CD4-positive, CD25-positive, alpha-beta regulatory T cell (primary cell): ENCODE measurements around the gene TNIK. TPM values are rescaled to one million over a fixed set of nuclear protein-coding genes. Genes with fewer than 3 reads are reported as not detected.

Experiments used
- ATAC-seq, 2 donors: fragments of 150-1000 bp; cut with Tn5 transposase; one replicate each; pipeline ENCODE4 v1.10.0; 2021; ENCODE audit warnings: low read depth in 2 of 2, moderate number of reproducible peaks in 2 of 2, moderate library complexity in 1 of 2
- DNase-seq, 3 donors: peaks; one replicate each; pipeline versions ENCODE4 v3.0.0 to v3.0.0-alpha.2; 2012 to 2022; ENCODE audit warnings: mixed read lengths in 1 of 3
- H3K27ac ChIP-seq: one replicate; pipeline ENCODE4 v1.7.0; 2013; ENCODE audit warnings: mild to moderate bottlenecking, low read length; ENCODE audit not compliant: insufficient read depth, poor library complexity, severe bottlenecking
- H3K27me3 ChIP-seq: one replicate; pipeline ENCODE4 v1.7.0; 2013; ENCODE audit warnings: low read length; ENCODE audit not compliant: control insufficient read depth, insufficient read depth
- H3K36me3 ChIP-seq: one replicate; pipeline ENCODE4 v1.7.0; 2013; ENCODE audit warnings: mild to moderate bottlenecking, low read length, moderate library complexity; ENCODE audit not compliant: control insufficient read depth, insufficient read depth
- H3K4me1 ChIP-seq: 2 replicates; pipeline ENCODE4 v1.7.0; 2013; ENCODE audit warnings: mild to moderate bottlenecking, low read length; ENCODE audit not compliant: insufficient read depth, control insufficient read depth, poor library complexity, severe bottlenecking
- H3K4me3 ChIP-seq: one replicate; pipeline ENCODE4 v1.7.0; 2013; ENCODE audit warnings: low read depth, mild to moderate bottlenecking, low read length, moderate library complexity
- H3K9me3 ChIP-seq, 2 experiments: 1 replicate in 1 of 2; 2 replicates in 1 of 2; pipeline ENCODE4 v1.7.0; 2013; ENCODE audit warnings: low read length in 2 of 2, mild to moderate bottlenecking in 1 of 2, moderate library complexity in 1 of 2; ENCODE audit not compliant: control insufficient read depth in 2 of 2
- H3K27ac Mint-ChIP-seq, 3 donors: one replicate each; pipeline ENCODE4 v1.8.0; 2020 to 2022; ENCODE audit warnings: mild to moderate bottlenecking in 3 of 3, mixed read lengths in 3 of 3, moderate library complexity in 2 of 3
- H3K27me3 Mint-ChIP-seq: one replicate; pipeline ENCODE4 v1.8.0; 2022; ENCODE audit warnings: mild to moderate bottlenecking, mixed read lengths
- H3K36me3 Mint-ChIP-seq: one replicate; pipeline ENCODE4 v1.8.0; 2020; ENCODE audit warnings: mixed read lengths
- H3K4me1 Mint-ChIP-seq, 4 donors: one replicate each; pipeline ENCODE4 v1.8.0; 2020 to 2022; ENCODE audit warnings: mixed read lengths in 4 of 4, mild to moderate bottlenecking in 1 of 4
- H3K4me3 Mint-ChIP-seq, 4 donors: one replicate each; pipeline ENCODE4 v1.8.0; 2020 to 2022; ENCODE audit warnings: mild to moderate bottlenecking in 4 of 4, mixed read lengths in 4 of 4, moderate library complexity in 3 of 4
- H3K9me3 Mint-ChIP-seq, 7 donors: one replicate each; pipeline ENCODE4 v1.8.0; 2020 to 2022; ENCODE audit warnings: mixed read lengths in 7 of 7, mild to moderate bottlenecking in 3 of 7, moderate library complexity in 2 of 7
- polyA plus RNA-seq, 4 donors: library from polyadenylated mRNA; unstranded; fragments of 300-500 nt; fragmentation: Illumina TruSeq; gene quantifications; one replicate each; pipeline ENCODE4 v1.2.3, GENCODE V29; 2021
- total RNA-seq: library from RNA; stranded (reverse); gene quantifications from one replicate; pipeline ENCODE4 v1.2.3, GENCODE V29; 2022

TNIK gene
- total and polyA plus RNA-seq, 5 donors from 2014 or later: 14.7 to 162 (median 22.3) TPM

- ATAC-seq: peak; percentile 10 to 13
- Mint-ChIP-seq H3K4me1 (peaks cover 9 to 35% (median 17%) of the 10 kb centered on the region in 4 donors), H3K27me3 (no peaks in the 10 kb centered on the region), H3K4me3 (peak overlapping the region; percentile 94 to 97 (median 95)), H3K27ac (peak overlapping the region; percentile 92 to 93 (median 92)), H3K9me3 (peaks cover 0 to 2% (median 0%) of the 10 kb centered on the region in 7 donors), H3K36me3 (no peaks in the 10 kb centered on the region)
- no peaks in the 10 kb centered on the region for H3K9me3 ChIP-seq
- DNase-seq: peak; percentile 46 to 79 (median 67)
- H3K4me3 ChIP-seq: peak overlapping the region; percentile 99
- peak overlapping the region; percentile 84 for H3K27ac ChIP-seq
- no peaks in the 10 kb centered on the region for H3K27me3 ChIP-seq
- peaks cover 57% of the 10 kb centered on the region for H3K4me1 ChIP-seq
- H3K36me3 ChIP-seq: no peaks in the 10 kb centered on the region
These were observed 866 bp downstream of the TNIK start for GRCh38 chr3:171459137-171459941.

DNA sequence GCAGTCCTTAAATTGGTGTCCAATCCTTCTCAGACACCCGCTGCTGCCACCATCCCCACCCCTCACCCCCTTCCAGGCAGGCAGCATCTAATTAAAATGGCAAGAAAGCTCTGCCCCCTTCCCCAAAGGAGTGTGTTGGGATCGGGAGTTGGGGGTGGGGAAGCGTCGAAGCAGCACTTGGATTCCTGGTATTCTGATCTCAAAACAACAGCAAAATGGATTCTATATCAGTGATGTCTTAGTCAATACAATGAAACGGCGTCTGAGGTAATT is 1.4 kb downstream of the TNIK start:
- Histone ChIP-seq H3K27ac (peak overlapping the region; percentile 84), H3K36me3 (no peaks in the 10 kb centered on the region), H3K27me3 (no peaks in the 10 kb centered on the region), H3K9me3 (no peaks in the 10 kb centered on the region), H3K4me1 (peaks cover 61% of the 10 kb centered on the region), H3K4me3 (peak overlapping the region; percentile 99)
- Mint-ChIP-seq H3K4me3 (peak overlapping the region; percentile 94 to 97 (median 95)), H3K36me3 (no peaks in the 10 kb centered on the region), H3K27ac (peak overlapping the region; percentile 92 to 93 (median 92)), H3K9me3 (peaks cover 0 to 2% (median 0%) of the 10 kb centered on the region in 7 donors), H3K27me3 (no peaks in the 10 kb centered on the region), H3K4me1 (peaks cover 9 to 35% (median 17%) of the 10 kb centered on the region in 4 donors)
- peak in 1 of 3 donors; percentile 2 for DNase-seq
- ATAC-seq: no peak

DNA sequence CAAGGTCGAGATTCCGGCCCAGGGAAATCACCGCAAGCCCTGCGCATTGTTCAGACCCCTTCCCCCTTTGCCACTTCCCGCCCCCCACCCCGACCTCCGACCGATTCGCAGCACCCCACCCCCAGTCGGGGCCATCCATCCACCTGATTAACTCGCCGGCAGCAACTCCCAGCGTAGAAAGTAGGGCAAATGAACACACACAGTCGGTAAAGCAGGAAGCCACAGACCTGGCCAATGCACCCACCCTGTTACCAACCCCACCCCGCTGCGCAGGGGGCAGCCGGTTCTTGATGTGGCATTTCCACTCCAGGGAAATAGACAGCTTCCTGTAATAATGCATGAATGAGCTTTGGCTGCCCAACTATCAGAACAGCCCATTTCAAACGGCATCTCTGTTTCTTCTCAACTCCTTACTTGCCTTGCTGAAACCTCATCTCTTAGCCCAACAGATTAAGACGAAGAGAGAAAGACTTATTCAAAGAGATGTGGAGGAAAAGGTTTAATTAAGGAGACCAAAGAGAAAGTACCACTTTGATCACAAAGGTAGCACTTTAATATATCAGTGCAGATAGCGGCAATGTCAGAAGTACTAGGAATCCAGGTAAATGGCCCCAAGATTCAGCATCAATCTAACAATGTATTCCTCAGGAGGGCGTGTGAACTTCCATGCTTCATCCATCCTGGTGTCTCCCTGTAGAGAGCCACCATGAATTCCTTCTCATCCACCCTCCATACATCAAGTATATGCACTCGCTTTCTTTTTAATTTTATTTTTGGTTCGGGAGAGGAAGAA is 1.9 kb downstream of the TNIK start:
- peaks cover 9 to 35% (median 17%) of the 10 kb centered on the region in 4 donors for H3K4me1 Mint-ChIP-seq
- Histone ChIP-seq H3K4me1 (peaks cover 66% of the 10 kb centered on the region), H3K27ac (peak overlapping the region; percentile 84), H3K27me3 (no peaks in the 10 kb centered on the region), H3K4me3 (peak overlapping the region; percentile 99), H3K36me3 (no peaks in the 10 kb centered on the region), H3K9me3 (no peaks in the 10 kb centered on the region)
- H3K36me3 Mint-ChIP-seq: no peaks in the 10 kb centered on the region
- H3K27ac Mint-ChIP-seq: peak overlapping the region; percentile 92 to 93 (median 92)
- peaks cover 0 to 2% (median 0%) of the 10 kb centered on the region in 7 donors for H3K9me3 Mint-ChIP-seq
- peak overlapping the region; percentile 94 to 97 (median 95) for H3K4me3 Mint-ChIP-seq
- no peaks in the 10 kb centered on the region for H3K27me3 Mint-ChIP-seq
- DNase-seq (peak; percentile 53 to 79 (median 59)), ATAC-seq (peak in 1 of 2 donors; percentile 10)

DNA sequence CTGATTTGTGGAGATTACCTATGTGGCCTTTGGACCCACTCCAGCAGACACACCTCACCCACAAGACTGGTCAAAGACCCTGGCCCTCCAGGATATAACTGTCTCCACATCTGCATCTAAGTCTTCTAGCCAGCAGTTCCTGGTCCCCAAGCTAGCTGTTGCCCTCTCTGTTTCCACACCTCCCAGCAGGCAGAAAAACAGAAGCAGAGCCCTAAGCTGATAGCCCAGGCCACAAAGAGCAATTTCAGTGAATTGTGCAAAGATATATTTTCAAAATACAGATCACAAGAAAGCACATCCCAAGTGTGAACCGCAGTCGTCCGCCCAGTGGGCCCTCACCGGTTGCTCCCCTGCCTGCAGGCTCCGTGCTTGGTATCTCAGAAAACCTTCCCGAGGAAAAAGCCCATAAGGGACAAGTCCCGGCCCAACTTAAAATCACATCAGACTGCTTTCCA is 2.6 kb downstream of the TNIK start:
- peaks cover 9 to 35% (median 17%) of the 10 kb centered on the region in 4 donors for H3K4me1 Mint-ChIP-seq
- Histone ChIP-seq H3K4me3 (peak overlapping the region; percentile 99), H3K36me3 (no peaks in the 10 kb centered on the region), H3K27me3 (no peaks in the 10 kb centered on the region), H3K9me3 (no peaks in the 10 kb centered on the region), H3K27ac (peak overlapping the region; percentile 84), H3K4me1 (peaks cover 62% of the 10 kb centered on the region)
- ATAC-seq (no peak), DNase-seq (peak in 1 of 3 donors; percentile 39)
- no peaks in the 10 kb centered on the region for H3K36me3 Mint-ChIP-seq
- H3K9me3 Mint-ChIP-seq: peaks cover 0 to 2% (median 0%) of the 10 kb centered on the region in 7 donors
- H3K27me3 Mint-ChIP-seq: no peaks in the 10 kb centered on the region
- peak overlapping the region; percentile 92 to 93 (median 92) for H3K27ac Mint-ChIP-seq
- H3K4me3 Mint-ChIP-seq: peak overlapping the region; percentile 94 to 97 (median 95)

GRCh38 chr3:171456765-171457606 is 3.2 kb downstream of the TNIK start:
- peak overlapping the region; percentile 92 to 93 (median 92) for H3K27ac Mint-ChIP-seq
- H3K4me3 Mint-ChIP-seq: peak overlapping the region; percentile 94 to 97 (median 95)
- peak overlapping the region; percentile 99 for H3K4me3 ChIP-seq
- no peaks in the 10 kb centered on the region for H3K9me3 ChIP-seq
- peak overlapping the region; percentile 84 for H3K27ac ChIP-seq
- no peaks in the 10 kb centered on the region for H3K36me3 Mint-ChIP-seq
- H3K27me3 Mint-ChIP-seq: no peaks in the 10 kb centered on the region
- peaks cover 62% of the 10 kb centered on the region for H3K4me1 ChIP-seq
- no peaks in the 10 kb centered on the region for H3K27me3 ChIP-seq
- H3K9me3 Mint-ChIP-seq: peaks cover 0 to 2% (median 0%) of the 10 kb centered on the region in 7 donors
- peaks cover 7 to 32% (median 11%) of the 10 kb centered on the region in 4 donors for H3K4me1 Mint-ChIP-seq
- ATAC-seq (no peak), DNase-seq (no peak)
- H3K36me3 ChIP-seq: no peaks in the 10 kb centered on the region

GRCh38 chr3:171455603-171456550 is 4.3 kb downstream of the TNIK start:
- H3K4me1 ChIP-seq: peaks cover 57% of the 10 kb centered on the region
- no peaks in the 10 kb centered on the region for H3K27me3 ChIP-seq
- DNase-seq (no peak), ATAC-seq (no peak)
- Mint-ChIP-seq H3K27ac (peak overlapping the region; percentile 2 to 93 (median 92)), H3K4me3 (peak overlapping the region; percentile 94 to 97 (median 95)), H3K27me3 (no peaks in the 10 kb centered on the region), H3K4me1 (peaks cover 0 to 22% (median 9%) of the 10 kb centered on the region in 4 donors), H3K36me3 (peaks cover 7% of the 10 kb centered on the region), H3K9me3 (peaks cover 0 to 2% (median 0%) of the 10 kb centered on the region in 7 donors)
- H3K36me3 ChIP-seq: peaks cover 2% of the 10 kb centered on the region
- no peak overlapping the region for H3K27ac ChIP-seq
- peak overlapping the region; percentile 99 for H3K4me3 ChIP-seq
- H3K9me3 ChIP-seq: no peaks in the 10 kb centered on the region
